Subcutaneous adipose tissue (tissue), 4 donors: ENCODE data around the gene PROM1. TPM values are rescaled to one million over a fixed set of nuclear protein-coding genes. Genes with fewer than 3 reads are reported as not detected.

ENCODE experiments used
- total RNA-seq, 4 donors: library from RNA; depleted of rRNA; stranded (reverse); fragments of >200 nt; gene quantifications; one replicate each; pipeline ENCODE4 v1.1.0, GENCODE V29; 2016
- TF ChIP-seq, protein P1 (sequence below): fragments of 450-650 bp; IDR thresholded peaks from one replicate; pipeline ENCODE4 v1.5.1; 2016; ENCODE audit warnings: low read depth, mild to moderate bottlenecking, control low read depth, antibody characterized with exemption, moderate library complexity

The PROM1 gene
- total RNA-seq, 4 donors from 2014 or later = 0.16 TPM; not detected in 3

DNA sequence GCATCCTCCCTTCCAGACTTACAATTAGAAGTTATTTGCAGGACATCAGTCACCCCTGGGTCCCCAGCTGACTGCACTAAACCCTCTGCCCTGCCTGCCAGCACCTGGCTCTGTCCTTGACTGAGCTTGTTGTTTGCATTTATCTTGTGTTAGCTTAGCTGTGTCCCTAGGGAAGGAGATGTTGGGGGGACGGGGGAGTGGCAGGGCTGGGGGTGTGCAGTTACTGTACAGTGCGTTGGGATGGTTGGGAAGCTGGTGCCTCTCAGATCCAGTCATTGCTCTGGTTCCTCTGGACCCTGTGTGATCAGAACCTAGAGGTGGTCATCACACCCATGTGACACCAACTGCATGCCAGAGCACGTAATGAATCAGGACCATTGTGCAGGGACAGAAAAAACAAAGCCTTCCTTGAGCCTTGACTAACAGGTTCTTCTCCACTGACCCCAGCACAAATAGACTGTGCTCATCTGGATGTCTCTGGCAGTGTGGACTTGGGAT lies 32.7 kb upstream of the PROM1 start:
- TF ChIP-seq, protein P1, sequence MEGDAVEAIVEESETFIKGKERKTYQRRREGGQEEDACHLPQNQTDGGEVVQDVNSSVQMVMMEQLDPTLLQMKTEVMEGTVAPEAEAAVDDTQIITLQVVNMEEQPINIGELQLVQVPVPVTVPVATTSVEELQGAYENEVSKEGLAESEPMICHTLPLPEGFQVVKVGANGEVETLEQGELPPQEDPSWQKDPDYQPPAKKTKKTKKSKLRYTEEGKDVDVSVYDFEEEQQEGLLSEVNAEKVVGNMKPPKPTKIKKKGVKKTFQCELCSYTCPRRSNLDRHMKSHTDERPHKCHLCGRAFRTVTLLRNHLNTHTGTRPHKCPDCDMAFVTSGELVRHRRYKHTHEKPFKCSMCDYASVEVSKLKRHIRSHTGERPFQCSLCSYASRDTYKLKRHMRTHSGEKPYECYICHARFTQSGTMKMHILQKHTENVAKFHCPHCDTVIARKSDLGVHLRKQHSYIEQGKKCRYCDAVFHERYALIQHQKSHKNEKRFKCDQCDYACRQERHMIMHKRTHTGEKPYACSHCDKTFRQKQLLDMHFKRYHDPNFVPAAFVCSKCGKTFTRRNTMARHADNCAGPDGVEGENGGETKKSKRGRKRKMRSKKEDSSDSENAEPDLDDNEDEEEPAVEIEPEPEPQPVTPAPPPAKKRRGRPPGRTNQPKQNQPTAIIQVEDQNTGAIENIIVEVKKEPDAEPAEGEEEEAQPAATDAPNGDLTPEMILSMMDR = no peak

DNA sequence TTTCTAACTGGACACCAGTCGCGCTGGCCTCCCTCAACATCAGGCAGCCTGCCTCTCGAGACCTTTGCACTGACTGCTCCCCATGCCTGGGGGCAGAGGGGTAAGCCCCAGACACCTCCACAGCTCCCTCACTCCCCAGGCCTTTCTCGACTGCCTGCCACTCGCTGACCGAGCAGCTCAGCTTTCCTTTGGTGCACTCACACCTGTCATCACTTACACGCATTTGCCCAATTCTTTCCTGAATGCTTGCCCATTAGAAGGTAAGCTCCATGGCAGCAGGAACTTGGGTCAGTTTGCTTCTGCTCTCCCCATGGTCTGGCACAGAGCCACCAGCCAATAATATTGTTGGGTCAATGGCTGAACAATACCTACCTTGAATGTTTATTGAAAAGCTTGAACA lies 32.2 kb upstream of the PROM1 start:
- TF ChIP-seq, protein P1 = no peak

DNA sequence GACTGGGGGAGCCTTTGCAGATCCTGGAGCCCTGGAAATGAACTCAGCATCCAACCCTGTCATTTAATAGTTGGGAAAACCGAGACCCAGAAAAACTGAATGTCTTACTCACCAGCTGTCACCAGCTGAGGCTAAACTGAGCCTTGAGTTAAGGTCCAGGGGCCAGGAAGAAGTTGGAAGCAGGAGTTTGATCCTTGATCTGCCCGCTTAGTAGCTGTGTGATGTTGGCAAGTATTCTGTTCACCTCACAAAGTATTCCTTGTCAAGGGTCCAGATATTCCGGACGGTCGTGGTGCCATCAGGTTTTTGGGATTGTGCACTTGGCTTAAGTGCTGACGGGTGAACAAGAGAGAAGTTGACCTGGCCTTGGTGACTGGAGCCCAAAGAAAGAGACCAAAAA lies 30.7 kb upstream of the PROM1 start:
- TF ChIP-seq, protein P1 = no peak

DNA sequence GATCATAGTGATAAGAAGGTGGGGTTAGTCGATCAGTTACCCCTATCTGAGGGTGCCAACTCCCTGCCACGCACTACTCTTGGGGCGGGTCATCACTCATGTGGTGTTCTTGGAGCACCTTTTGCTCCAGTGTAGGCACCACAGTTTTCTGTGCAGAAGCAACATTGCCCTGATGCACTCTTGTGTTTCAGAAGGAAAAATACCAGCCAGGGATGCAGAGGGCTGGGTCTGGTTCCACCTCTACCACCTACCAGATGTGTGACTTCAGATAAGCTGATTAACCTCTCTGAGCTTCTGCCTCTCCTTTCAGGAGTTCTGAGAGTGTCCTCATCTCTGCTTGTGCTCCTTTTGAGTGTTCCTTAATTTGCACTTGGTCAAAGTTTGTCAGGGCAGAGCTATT lies 29.9 kb upstream of the PROM1 start:
- TF ChIP-seq, protein P1 = no peak

DNA sequence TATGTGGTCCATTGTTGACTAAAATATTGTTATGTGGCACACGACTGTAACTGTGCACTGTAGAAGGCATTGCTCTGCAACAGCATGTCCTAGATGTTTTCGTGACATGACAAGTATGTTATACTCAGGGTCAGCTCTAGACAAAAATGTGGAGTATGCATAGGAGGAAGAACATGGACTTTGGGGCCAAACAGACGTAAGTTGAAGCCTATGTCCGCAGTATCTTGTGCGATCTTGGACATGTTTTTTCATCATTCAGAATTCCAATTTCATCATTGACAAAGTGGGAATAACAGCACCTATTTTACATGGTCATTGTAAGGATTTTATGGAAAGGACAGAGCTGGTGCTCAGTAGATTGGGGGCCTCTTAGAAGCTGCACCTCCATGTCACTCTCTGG lies 27.7 kb upstream of the PROM1 start:
- TF ChIP-seq, protein P1 = no peak

DNA sequence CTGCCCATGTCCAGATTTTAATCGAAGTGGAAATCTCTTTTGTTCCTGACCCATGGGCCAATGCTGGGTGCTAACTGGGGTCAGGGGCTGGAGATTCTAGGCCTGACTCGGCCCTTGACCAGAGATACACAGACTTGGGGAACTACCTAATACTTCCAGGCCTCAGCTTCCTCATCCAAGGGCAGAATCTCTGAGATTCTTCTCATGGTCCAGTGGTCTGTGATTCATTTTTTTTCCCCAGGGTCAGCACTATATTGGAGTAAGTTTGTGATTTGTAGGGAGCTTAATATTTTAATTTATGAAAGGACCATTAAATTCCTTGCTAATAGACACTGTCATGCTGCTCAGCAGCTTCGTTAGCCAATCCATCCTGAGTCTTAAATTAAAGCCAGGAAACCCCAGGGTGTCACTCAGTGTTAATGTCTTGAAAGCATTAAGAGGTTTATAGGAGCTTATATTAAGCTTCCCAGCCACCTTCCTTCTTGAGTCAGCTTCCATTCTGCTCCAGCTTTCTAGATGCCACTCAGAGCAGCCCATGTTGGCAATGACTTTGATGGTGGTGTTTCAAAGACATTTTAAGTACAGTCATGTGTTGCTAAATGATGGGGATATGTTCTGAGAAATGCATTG lies 27.0 kb upstream of the PROM1 start:
- TF ChIP-seq, protein P1 = no peak

DNA sequence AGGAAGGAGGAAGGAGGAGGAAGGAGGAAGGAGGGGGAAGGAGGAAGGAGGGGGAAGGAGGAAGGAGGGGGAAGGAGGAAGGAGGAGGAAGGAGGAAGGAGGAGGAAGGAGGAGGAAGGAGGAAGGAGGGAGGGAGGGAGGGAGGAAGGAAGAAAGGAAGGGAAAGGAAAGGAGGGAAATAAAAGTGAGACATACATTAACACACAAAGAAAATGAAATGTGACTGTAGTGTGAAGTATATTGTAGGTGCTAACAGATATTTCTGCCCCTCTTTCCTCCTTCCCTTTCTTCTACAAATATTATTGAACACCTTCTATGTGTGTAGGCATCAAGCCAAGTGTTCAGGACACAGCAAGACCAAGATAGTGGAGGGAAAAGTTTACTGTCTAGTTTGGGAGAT lies 26.4 kb upstream of the PROM1 start:
- TF ChIP-seq, protein P1 = no peak
